ENCODE data around the gene MIB1.

DNA sequence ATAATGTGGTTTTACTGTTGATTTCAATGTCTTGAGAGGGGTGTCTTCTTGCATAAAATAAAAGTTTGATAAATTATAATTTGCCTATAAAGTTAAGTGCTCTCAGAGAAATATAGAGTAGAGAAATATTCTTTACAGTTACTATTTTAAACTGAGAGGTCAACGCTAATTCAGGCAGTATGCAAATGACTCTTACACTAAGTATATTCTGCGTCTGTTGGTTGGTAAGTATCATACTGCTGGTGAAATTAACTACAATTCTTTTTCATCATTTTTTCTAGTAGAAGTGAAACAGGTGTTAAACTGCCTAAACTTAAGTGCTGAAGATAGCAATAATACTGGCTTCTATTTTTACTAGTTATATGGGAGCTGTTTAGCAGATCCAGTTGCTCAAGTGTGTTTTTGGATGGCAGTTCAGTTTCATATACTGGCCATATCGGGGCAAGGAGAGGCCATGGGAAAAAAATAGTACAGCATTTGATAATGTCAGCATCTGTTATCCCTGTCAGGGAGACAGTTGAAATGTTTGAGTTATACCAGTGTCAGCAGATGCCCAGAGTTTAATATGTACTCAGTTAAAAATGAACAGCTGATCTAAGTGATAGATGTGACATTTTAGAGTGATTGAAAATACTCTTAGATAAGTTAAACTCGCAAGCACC is 86.2 kb downstream of the MIB1 start:
- TF ChIP-seq, protein P1, sequence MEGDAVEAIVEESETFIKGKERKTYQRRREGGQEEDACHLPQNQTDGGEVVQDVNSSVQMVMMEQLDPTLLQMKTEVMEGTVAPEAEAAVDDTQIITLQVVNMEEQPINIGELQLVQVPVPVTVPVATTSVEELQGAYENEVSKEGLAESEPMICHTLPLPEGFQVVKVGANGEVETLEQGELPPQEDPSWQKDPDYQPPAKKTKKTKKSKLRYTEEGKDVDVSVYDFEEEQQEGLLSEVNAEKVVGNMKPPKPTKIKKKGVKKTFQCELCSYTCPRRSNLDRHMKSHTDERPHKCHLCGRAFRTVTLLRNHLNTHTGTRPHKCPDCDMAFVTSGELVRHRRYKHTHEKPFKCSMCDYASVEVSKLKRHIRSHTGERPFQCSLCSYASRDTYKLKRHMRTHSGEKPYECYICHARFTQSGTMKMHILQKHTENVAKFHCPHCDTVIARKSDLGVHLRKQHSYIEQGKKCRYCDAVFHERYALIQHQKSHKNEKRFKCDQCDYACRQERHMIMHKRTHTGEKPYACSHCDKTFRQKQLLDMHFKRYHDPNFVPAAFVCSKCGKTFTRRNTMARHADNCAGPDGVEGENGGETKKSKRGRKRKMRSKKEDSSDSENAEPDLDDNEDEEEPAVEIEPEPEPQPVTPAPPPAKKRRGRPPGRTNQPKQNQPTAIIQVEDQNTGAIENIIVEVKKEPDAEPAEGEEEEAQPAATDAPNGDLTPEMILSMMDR (IDR thresholded peaks at IDR 0.05), result no peak
- TF ChIP-seq EP300 (IDR thresholded peaks at IDR 0.05; ENCODE audit: borderline replicate concordance in 1 of 2, low read depth in 1 of 2, low read length in 1 of 2) (no peak), NRF1 (IDR thresholded peaks at IDR 0.05; ENCODE audit: low read depth, low read length) (no peak), FOXJ3 (CRISPR knock-in tag; IDR thresholded peaks at IDR 0.05) (no peak), POLR2AphosphoS5 (IDR thresholded peaks at IDR 0.05; ENCODE audit: low read depth, low read length) (no peak), TAF1 (IDR thresholded peaks at IDR 0.05; ENCODE audit: borderline replicate concordance, low read depth, low read length) (no peak), CHD2 (IDR thresholded peaks at IDR 0.05; ENCODE audit: low read length, partially characterized antibody) (no peak), TEAD4 (IDR thresholded peaks at IDR 0.05; ENCODE audit: borderline replicate concordance, insufficient read depth) (no peak), RAD21 (IDR thresholded peaks at IDR 0.05; ENCODE audit: low read length) (no peak), RXRA (IDR thresholded peaks at IDR 0.05; ENCODE audit: borderline replicate concordance, low read depth) (no peak)
- TF ChIP-seq, protein P2, sequence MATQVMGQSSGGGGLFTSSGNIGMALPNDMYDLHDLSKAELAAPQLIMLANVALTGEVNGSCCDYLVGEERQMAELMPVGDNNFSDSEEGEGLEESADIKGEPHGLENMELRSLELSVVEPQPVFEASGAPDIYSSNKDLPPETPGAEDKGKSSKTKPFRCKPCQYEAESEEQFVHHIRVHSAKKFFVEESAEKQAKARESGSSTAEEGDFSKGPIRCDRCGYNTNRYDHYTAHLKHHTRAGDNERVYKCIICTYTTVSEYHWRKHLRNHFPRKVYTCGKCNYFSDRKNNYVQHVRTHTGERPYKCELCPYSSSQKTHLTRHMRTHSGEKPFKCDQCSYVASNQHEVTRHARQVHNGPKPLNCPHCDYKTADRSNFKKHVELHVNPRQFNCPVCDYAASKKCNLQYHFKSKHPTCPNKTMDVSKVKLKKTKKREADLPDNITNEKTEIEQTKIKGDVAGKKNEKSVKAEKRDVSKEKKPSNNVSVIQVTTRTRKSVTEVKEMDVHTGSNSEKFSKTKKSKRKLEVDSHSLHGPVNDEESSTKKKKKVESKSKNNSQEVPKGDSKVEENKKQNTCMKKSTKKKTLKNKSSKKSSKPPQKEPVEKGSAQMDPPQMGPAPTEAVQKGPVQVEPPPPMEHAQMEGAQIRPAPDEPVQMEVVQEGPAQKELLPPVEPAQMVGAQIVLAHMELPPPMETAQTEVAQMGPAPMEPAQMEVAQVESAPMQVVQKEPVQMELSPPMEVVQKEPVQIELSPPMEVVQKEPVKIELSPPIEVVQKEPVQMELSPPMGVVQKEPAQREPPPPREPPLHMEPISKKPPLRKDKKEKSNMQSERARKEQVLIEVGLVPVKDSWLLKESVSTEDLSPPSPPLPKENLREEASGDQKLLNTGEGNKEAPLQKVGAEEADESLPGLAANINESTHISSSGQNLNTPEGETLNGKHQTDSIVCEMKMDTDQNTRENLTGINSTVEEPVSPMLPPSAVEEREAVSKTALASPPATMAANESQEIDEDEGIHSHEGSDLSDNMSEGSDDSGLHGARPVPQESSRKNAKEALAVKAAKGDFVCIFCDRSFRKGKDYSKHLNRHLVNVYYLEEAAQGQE (IDR thresholded peaks at IDR 0.05; ENCODE audit: low read depth, low read length), result no peak
- TF ChIP-seq, protein P3, sequence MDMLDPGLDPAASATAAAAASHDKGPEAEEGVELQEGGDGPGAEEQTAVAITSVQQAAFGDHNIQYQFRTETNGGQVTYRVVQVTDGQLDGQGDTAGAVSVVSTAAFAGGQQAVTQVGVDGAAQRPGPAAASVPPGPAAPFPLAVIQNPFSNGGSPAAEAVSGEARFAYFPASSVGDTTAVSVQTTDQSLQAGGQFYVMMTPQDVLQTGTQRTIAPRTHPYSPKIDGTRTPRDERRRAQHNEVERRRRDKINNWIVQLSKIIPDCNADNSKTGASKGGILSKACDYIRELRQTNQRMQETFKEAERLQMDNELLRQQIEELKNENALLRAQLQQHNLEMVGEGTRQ (IDR thresholded peaks at IDR 0.05; ENCODE audit: borderline replicate concordance, low read depth, low read length), result no peak
